MM.1S (cell line): Measurements from ENCODE around the gene IGFBP5.

Experiments
- CTCF ChIP-seq: fragments of 300-600 bp; sonication (generic); IDR thresholded peaks from 2 replicates; pipeline ENCODE4 v1.5.1; 2016; ENCODE audit warnings: antibody characterized with exemption, low read length, mixed read lengths
- EZH2phosphoT487 ChIP-seq: fragments of 300-600 bp; sonication (generic); IDR thresholded peaks from 2 replicates; pipeline ENCODE4 v1.6.1; 2018; ENCODE audit warnings: antibody characterized with exemption, low read length

- peak; percentile 45 for TF ChIP-seq CTCF
- TF ChIP-seq EZH2phosphoT487 = no peak
Observed at GRCh38 chr2:216696751-216697560, 1.6 kb upstream of the IGFBP5 start.
